CD4-positive, alpha-beta T cell treated with Interleukin-6 for 4 hours (primary cell): ENCODE results near the gene LMCD1.

ENCODE experiments used
- DNase-seq: peaks from one replicate; pipeline ENCODE4 v3.0.0-alpha.2; 2020; ENCODE audit warnings: mixed read lengths

LMCD1 gene

GRCh38 chr3:8485141-8485870 is 16.3 kb upstream of the LMCD1 start:
- no peak for DNase-seq

- no peak for DNase-seq
These were observed 15.7 kb upstream of the LMCD1 start for GRCh38 chr3:8485943-8486342.

- no peak for DNase-seq
These were observed 15.2 kb upstream of the LMCD1 start for GRCh38 chr3:8486434-8486833.

GRCh38 chr3:8486936-8487335 is 14.7 kb upstream of the LMCD1 start:
- DNase-seq, result no peak

GRCh38 chr3:8488411-8488810 is 13.2 kb upstream of the LMCD1 start:
- no peak for DNase-seq

GRCh38 chr3:8488877-8489276 is 12.7 kb upstream of the LMCD1 start:
- no peak for DNase-seq

- DNase-seq, result no peak
These were observed 12.3 kb upstream of the LMCD1 start for GRCh38 chr3:8489278-8489792.

- no peak for DNase-seq
These were observed 11.5 kb upstream of the LMCD1 start for GRCh38 chr3:8490079-8490552.

- no peak for DNase-seq
These were observed 10.1 kb upstream of the LMCD1 start for GRCh38 chr3:8491271-8492144.

- no peak for DNase-seq
These were observed 8.7 kb upstream of the LMCD1 start for GRCh38 chr3:8492744-8493511.

GRCh38 chr3:8493744-8494143 is 7.9 kb upstream of the LMCD1 start:
- DNase-seq, result no peak

- DNase-seq, result no peak
These were observed 7.3 kb upstream of the LMCD1 start for GRCh38 chr3:8494327-8494726.

GRCh38 chr3:8497582-8497981 is 4.0 kb upstream of the LMCD1 start:
- no peak for DNase-seq

- no peak for DNase-seq
These were observed 2.4 kb upstream of the LMCD1 start for GRCh38 chr3:8499181-8499611.

GRCh38 chr3:8500319-8500988 is 1.2 kb upstream of the LMCD1 start:
- no peak for DNase-seq

- no peak for DNase-seq
These were observed 643 bp upstream of the LMCD1 start for GRCh38 chr3:8500989-8501370.

GRCh38 chr3:8503461-8503860 is 1.8 kb downstream of the LMCD1 start:
- DNase-seq, result no peak

- DNase-seq, result no peak
These were observed 2.4 kb downstream of the LMCD1 start for GRCh38 chr3:8503871-8504610.

GRCh38 chr3:8504611-8504973 is 3.0 kb downstream of the LMCD1 start:
- DNase-seq, result no peak

GRCh38 chr3:8505621-8506020 is 4.0 kb downstream of the LMCD1 start:
- DNase-seq, result no peak

GRCh38 chr3:8506571-8507061 is 5.0 kb downstream of the LMCD1 start:
- DNase-seq, result no peak

GRCh38 chr3:8507496-8507895 is 5.9 kb downstream of the LMCD1 start:
- DNase-seq, result no peak
